Neutrophil (primary cell): Measurements from ENCODE around the gene NHEJ1.
"Not testable (repeated sequence)": the region's sequence is repeated elsewhere in the genome, so short reads cannot be mapped to it uniquely, and the experiment has no call there.

Source experiments
- H3K27ac ChIP-seq: fragments of 200-600 bp; sonication (generic); 2 replicates; pipeline ENCODE4 v1.5.1; 2016; ENCODE audit warnings: mild to moderate bottlenecking, moderate library complexity
- H3K27me3 ChIP-seq: fragments of 200-600 bp; sonication (generic); 2 replicates; pipeline ENCODE4 v1.6.0; 2016; ENCODE audit warnings: mild to moderate bottlenecking
- H3K36me3 ChIP-seq: fragments of 200-600 bp; sonication (generic); 2 replicates; pipeline ENCODE4 v1.5.1; 2017
- H3K4me1 ChIP-seq, 2 experiments: fragments of 200-600 bp in 1 of 2; sonication (generic) in 1 of 2; 1 replicate in 1 of 2; 2 replicates in 1 of 2; pipeline versions ENCODE4 v1.5.1 to v1.6.1; 2013 to 2016; ENCODE audit warnings: low read depth in 1 of 2, low read length in 1 of 2, mild to moderate bottlenecking in 1 of 2, moderate library complexity in 1 of 2; ENCODE audit not compliant: control insufficient read depth in 1 of 2, insufficient read depth in 1 of 2
- H3K4me3 ChIP-seq, 2 experiments: fragments of 200-600 bp in 1 of 2; sonication (generic) in 1 of 2; 1 replicate in 1 of 2; 2 replicates in 1 of 2; pipeline ENCODE4 v1.5.1; 2013 to 2016; ENCODE audit warnings: low read depth in 1 of 2, low read length in 1 of 2, mild to moderate bottlenecking in 1 of 2, moderate library complexity in 1 of 2
- H3K9me3 ChIP-seq: fragments of 200-600 bp; sonication (generic); 2 replicates; pipeline ENCODE4 v1.5.1; 2016
- TF ChIP-seq, protein P1 (sequence below): fragments of 200-600 bp; sonication (generic); IDR thresholded peaks from 2 replicates; pipeline ENCODE4 v1.5.1; 2016; ENCODE audit warnings: antibody characterized with exemption

Gene NHEJ1

DNA sequence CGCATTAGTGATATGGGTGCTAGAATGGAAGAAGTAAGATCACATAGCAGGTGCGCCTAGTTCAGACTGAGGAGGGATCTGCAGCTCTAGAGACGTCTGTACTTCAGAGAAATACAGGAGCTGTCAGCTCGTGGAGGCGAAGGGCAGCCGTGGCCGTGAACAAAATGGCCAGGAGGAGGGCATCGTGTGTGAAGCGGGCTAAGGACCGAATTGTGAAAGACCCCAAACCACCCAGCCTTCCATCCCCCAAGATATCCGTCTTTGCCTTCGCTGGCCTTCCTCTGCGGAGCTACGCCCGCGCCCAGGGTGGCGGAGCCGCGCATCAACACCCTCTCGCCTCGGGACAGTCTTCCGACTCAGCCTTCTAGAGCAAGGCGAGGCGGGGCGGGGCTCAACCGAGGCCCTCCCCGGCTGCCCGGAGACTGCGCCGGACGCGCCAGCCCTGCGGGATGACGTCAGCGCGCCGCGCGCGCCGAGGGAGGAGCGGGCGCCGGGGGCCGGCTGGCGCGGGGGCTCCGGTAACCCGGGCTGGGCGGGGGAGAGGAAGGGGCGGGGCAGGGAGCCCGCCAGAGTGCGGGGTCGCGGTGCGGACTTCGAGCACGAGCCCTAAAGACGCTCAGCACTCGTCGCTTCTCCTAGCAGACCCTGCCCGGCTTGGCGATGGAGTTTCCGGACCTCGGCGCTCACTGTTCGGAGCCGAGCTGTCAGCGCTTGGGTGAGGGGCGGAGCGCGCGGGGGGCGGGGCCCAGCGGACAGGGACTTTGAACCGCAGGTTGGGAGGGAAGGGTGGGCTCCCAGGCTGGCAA is 45.9 kb upstream of the NHEJ1 start, which contains the start of gene ZFAND2B:
Gene ZFAND2B, plus strand, starts transcription at position 455 of the 806 bp plus-strand sequence. Its CDS starts 206 bp downstream, at position 661.
- H3K4me3 ChIP-seq = peak within 1 kb of the TSS; percentile 93 to 95
- TF ChIP-seq, protein P1, sequence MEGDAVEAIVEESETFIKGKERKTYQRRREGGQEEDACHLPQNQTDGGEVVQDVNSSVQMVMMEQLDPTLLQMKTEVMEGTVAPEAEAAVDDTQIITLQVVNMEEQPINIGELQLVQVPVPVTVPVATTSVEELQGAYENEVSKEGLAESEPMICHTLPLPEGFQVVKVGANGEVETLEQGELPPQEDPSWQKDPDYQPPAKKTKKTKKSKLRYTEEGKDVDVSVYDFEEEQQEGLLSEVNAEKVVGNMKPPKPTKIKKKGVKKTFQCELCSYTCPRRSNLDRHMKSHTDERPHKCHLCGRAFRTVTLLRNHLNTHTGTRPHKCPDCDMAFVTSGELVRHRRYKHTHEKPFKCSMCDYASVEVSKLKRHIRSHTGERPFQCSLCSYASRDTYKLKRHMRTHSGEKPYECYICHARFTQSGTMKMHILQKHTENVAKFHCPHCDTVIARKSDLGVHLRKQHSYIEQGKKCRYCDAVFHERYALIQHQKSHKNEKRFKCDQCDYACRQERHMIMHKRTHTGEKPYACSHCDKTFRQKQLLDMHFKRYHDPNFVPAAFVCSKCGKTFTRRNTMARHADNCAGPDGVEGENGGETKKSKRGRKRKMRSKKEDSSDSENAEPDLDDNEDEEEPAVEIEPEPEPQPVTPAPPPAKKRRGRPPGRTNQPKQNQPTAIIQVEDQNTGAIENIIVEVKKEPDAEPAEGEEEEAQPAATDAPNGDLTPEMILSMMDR = peak; percentile 76
- H3K27ac ChIP-seq = peak within 1 kb of the TSS; percentile 96
- peaks cover 53 to 55% of the 10 kb centered on the region in 2 experiments for H3K4me1 ChIP-seq
- H3K36me3 ChIP-seq = peaks cover 28% of the 10 kb centered on the region
- H3K9me3 ChIP-seq = no peaks in the 10 kb centered on the region
- H3K27me3 ChIP-seq = no peaks in the 10 kb centered on the region

GRCh38 chr2:219205981-219206327 is 45.3 kb upstream of the NHEJ1 start:
- H3K4me3 ChIP-seq = peak overlapping the region; percentile 93 to 95
- no peaks in the 10 kb centered on the region for H3K27me3 ChIP-seq
- H3K4me1 ChIP-seq = peaks cover 47 to 51% of the 10 kb centered on the region in 2 experiments
- H3K9me3 ChIP-seq = no peaks in the 10 kb centered on the region
- TF ChIP-seq, protein P1 = no peak
- H3K36me3 ChIP-seq = peaks cover 28% of the 10 kb centered on the region
- peak overlapping the region; percentile 96 for H3K27ac ChIP-seq

DNA sequence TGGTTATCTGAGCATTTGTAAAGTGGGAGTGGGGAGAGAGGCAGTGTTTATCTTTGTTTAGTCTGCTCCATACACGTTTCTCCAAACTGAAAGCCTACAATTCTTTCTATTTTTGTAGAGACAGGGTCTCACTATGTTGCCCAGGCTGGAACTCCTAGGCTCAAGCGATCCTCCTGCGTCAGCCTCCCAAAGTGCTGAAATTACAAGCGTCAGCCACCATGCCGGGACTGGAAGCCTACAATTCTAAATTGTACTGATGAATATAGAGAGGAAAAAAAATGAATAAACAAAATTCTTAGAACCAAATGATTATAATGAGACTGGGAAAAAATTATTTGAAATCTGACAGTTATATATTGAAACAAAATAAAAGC is 44.5 kb upstream of the NHEJ1 start:
- TF ChIP-seq, protein P1 = no peak
- Histone ChIP-seq H3K36me3 (peaks cover 21% of the 10 kb centered on the region), H3K27ac (no peak overlapping the region), H3K9me3 (no peaks in the 10 kb centered on the region), H3K4me3 (no peak overlapping the region), H3K4me1 (peaks cover 39 to 43% of the 10 kb centered on the region in 2 experiments), H3K27me3 (no peaks in the 10 kb centered on the region)

DNA sequence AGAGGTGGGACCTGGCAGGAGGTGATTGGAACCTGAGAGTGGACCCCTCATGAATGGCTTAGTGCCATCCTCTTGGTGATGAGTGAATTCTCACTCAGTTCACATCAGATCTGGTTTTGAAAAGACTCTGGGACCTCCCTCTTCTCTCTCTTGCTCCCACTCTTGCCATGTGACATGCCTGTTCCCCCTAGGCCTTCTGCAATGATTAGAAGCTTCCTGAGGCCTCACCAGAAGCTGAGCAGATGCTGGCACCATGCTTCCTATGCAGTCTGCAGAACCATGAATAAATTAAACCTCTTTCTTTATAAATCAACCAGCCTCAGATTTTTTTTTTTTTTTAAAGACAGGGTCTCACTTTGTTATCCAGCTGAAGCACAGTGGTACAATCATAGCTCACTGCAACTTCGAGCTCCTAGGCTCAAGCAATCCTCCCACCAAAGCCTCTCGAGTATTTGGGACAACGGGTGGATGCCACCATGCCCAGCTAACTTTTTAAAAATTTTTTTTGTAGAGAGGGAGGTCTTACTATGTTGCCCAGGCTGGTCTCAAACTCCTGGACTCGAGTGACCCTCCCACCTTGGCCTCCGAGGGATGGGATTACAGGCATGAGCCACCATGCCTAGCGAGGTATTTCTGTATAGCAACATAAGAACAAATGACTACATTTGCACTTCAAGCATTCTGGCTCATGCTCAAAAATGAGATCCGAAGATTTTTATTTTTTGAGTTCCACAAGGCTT is 44.0 kb upstream of the NHEJ1 start:
- Histone ChIP-seq H3K9me3 (no peaks in the 10 kb centered on the region), H3K27ac (no peak overlapping the region), H3K27me3 (peaks cover 3% of the 10 kb centered on the region), H3K4me3 (no peak overlapping the region), H3K4me1 (peaks cover 33 to 37% of the 10 kb centered on the region in 2 experiments), H3K36me3 (peaks cover 20% of the 10 kb centered on the region)
- TF ChIP-seq, protein P1 = no peak

GRCh38 chr2:219201331-219201730 is 40.7 kb upstream of the NHEJ1 start:
- not testable (repeated sequence) for H3K9me3 ChIP-seq, H3K27ac ChIP-seq, H3K4me1 ChIP-seq, H3K36me3 ChIP-seq, H3K4me3 ChIP-seq
- peaks cover 13% of the 10 kb centered on the region for H3K27me3 ChIP-seq

DNA sequence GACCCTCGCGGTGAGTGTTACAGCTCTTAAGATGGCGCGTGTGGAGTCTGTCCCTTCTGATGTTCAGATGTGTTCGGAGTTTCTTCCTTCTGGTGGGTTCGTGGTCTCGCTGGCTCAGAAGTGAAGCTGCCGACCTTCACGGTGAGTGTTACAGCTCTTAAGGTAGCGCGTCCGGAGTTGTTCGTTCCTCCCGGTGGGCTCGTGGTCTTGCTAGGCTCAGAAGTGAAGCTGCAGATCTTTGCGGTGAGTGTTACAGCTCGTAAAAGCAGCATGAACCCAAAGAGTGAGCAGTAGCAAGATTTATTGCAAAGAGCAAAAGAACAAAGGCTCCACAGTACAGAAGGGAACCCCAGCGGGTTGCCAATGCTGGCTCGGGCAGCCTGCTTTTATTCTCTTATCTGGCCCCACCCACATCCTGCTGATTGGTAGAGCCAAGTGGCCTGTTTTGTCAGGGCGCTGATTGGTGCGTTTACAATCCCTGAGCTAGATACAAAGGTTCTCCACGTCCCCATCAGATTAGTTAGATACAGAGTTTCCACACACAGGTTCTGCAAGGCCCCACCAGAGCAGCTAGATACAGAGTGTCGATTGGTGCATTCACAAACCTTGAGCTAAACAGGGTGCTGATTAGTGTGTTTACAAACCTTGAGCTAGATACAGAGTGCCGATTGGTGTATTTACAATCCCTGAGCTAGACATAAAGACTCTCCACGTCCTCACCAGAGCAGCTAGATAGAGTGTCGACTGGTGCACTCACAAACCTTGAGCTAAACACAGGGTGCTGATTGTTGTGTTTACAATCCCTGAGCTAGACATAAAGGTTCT is 40.1 kb upstream of the NHEJ1 start:
- not testable (repeated sequence) for H3K4me3 ChIP-seq, H3K4me1 ChIP-seq, H3K36me3 ChIP-seq, H3K27ac ChIP-seq, H3K9me3 ChIP-seq
- peaks cover 16% of the 10 kb centered on the region for H3K27me3 ChIP-seq
